Lower leg skin (tissue), 4 donors: ENCODE measurements around the gene CDH13. TPM values are rescaled to one million over a fixed set of nuclear protein-coding genes. Genes with fewer than 3 reads are reported as not detected.

Experiments
- DNase-seq, 2 donors: peaks; one replicate each; pipeline ENCODE4 v3.0.0-alpha.2; 2019; ENCODE audit warnings: low spot score in 2 of 2
- H3K4me3 ChIP-seq: fragments of 200-600 bp; sonication (generic); 2 replicates; pipeline ENCODE4 v1.5.1; 2017; ENCODE audit warnings: mild to moderate bottlenecking, low read depth; ENCODE audit not compliant: poor library complexity, severe bottlenecking
- CTCF ChIP-seq, 3 donors: fragments of 450-650 bp; IDR thresholded peaks; one replicate each; pipeline ENCODE4 v1.5.1; 2016; ENCODE audit warnings: antibody characterized with exemption in 3 of 3, mild to moderate bottlenecking in 3 of 3, moderate library complexity in 2 of 3
- POLR2A ChIP-seq, 2 donors: fragments of 450-650 bp; IDR thresholded peaks; one replicate each; pipeline ENCODE4 v1.6.1; 2016 to 2017; ENCODE audit warnings: antibody characterized with exemption in 2 of 2, mild to moderate bottlenecking in 1 of 2, moderate library complexity in 1 of 2
- WGBS, 2 donors: methylation state at CpG; one replicate each; pipeline ENCODE4 v1.1.5; 2018; 5-methylcytosine and 5-hydroxymethylcytosine counted together
- intact Hi-C: fragments of 100-400 bp; cut with DNase I; formaldehyde crosslinking; loops from one replicate; pipeline ENCODE4 v1.15.0; 2023; ENCODE audit warnings: low total_unique reads
- total RNA-seq, 4 donors: library from RNA; depleted of rRNA; stranded (reverse); fragments of >200 nt; gene quantifications; one replicate each; pipeline ENCODE4 v1.1.0, GENCODE V29; 2016

The CDH13 gene
- total RNA-seq, 4 donors from 2014 or later, result 102 to 246 (median 155) TPM

GRCh38 chr16:83779886-83780285, 1153.1 kb downstream of the CDH13 start:
- TF ChIP-seq CTCF (IDR thresholded peaks at IDR 0.05), result no peak
- TF ChIP-seq POLR2A (IDR thresholded peaks at IDR 0.05), result no peak
- H3K4me3 ChIP-seq, result no peak overlapping the region
- DNase-seq, result no peak
- intact Hi-C loops, result no loop called here
- WGBS, 2 donors, result 14 to 15% methylated on average over 6 of the region's 6 CpGs

GRCh38 chr16:83785455-83785854, 1158.7 kb downstream of the CDH13 start:
- H3K4me3 ChIP-seq, result no peak overlapping the region
- intact Hi-C loops, result no loop called here
- no peak for DNase-seq
- no peak for TF ChIP-seq CTCF (IDR thresholded peaks at IDR 0.05)
- TF ChIP-seq POLR2A (IDR thresholded peaks at IDR 0.05), result no peak
- 85 to 86% methylated on average over 2 of the region's 2 CpGs for WGBS, 2 donors

GRCh38 chr16:83789642-83790401, 1163.1 kb downstream of the CDH13 start:
- 89 to 90% methylated on average over 8 of the region's 8 CpGs for WGBS, 2 donors
- TF ChIP-seq CTCF (IDR thresholded peaks at IDR 0.05) (no peak), POLR2A (IDR thresholded peaks at IDR 0.05) (no peak)
- intact Hi-C loops, result no loop called here
- no peak for DNase-seq
- no peak overlapping the region for H3K4me3 ChIP-seq

- intact Hi-C loops, result no loop called here
- no peak overlapping the region for H3K4me3 ChIP-seq
- no peak for DNase-seq
- no peak for TF ChIP-seq CTCF (IDR thresholded peaks at IDR 0.05)
- no peak for TF ChIP-seq POLR2A (IDR thresholded peaks at IDR 0.05)
- 93 to 96% methylated on average over 10 of the region's 10 CpGs for WGBS, 2 donors
These were observed 1165.1 kb downstream of the CDH13 start for GRCh38 chr16:83791916-83792315.

DNA sequence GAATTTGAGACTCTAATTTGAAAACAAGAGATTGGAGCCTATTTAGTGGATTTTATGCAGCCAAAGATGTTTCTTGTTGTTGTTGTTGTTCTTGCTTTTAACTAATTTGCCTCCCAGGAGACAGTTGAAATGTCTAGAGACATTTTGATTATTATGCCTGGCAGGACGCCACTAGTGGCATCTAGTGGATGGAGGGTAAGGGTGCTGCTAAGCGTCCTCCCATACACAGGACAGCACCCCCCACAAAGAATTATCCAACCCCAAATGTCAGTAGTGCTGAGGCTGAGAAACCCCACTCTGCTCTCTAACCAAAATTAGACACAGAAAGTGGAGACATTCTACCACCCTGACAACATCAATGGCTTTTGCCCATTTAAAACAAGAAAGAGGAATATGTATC, 1165.6 kb downstream of the CDH13 start:
- intact Hi-C loops, result no loop called here
- TF ChIP-seq CTCF (IDR thresholded peaks at IDR 0.05), result no peak
- TF ChIP-seq POLR2A (IDR thresholded peaks at IDR 0.05), result no peak
- WGBS, 2 donors, result 69 to 80% methylated on average over 2 of the region's 2 CpGs
- no peak overlapping the region for H3K4me3 ChIP-seq
- no peak for DNase-seq

DNA sequence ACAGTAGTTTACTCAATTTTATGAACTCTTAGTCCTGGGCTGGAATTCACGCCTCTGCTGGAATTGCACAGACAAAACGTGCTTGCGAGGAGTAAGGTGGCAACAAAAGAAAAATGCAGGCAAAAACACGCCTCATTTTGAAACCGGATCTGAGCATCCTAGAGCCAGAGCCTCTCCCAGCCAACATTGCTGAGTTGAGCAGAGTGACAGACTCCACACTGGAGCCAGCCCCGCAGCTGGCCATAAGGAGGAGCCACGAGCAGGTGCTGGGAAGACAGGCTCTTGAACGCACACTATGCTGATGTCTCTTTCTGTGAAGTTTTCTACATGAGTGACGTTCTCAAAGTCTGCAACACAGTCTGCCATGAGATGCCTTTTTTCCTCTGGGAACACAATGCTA, 1166.4 kb downstream of the CDH13 start:
- 52 to 56% methylated on average over 9 of the region's 9 CpGs for WGBS, 2 donors
- no peak for DNase-seq
- TF ChIP-seq CTCF (IDR thresholded peaks at IDR 0.05) (no peak), POLR2A (IDR thresholded peaks at IDR 0.05) (no peak)
- no peak overlapping the region for H3K4me3 ChIP-seq
- intact Hi-C loops, result no loop called here
